GM21576 (cell line): ENCODE measurements around the gene MED13L.

Experiments
- ATAC-seq: cut with Tn5 transposase; IDR thresholded peaks from one replicate; pipeline ENCODE4 v1.9.1; 2021; ENCODE audit warnings: mild to moderate bottlenecking, moderate library complexity; ENCODE audit not compliant: unreplicated experiment

The MED13L gene

GRCh38 chr12:116277467-116278278 lies at the start of gene MED13L:
Gene MED13L (minus strand): TSS chr12:116277693. CDS start chr12:116277131, 562 bp downstream.
- peak; percentile 78 for ATAC-seq

- ATAC-seq: peak; percentile 92
These were observed 47.8 kb upstream of the MED13L start for GRCh38 chr12:116325336-116325664.

- ATAC-seq: no peak
These were observed 47.3 kb upstream of the MED13L start for GRCh38 chr12:116324654-116325335.

GRCh38 chr12:116323406-116324386 lies 46.2 kb upstream of the MED13L start:
- ATAC-seq: no peak

GRCh38 chr12:116321913-116322312 lies 44.4 kb upstream of the MED13L start:
- no peak for ATAC-seq

GRCh38 chr12:116320791-116321217 lies 43.3 kb upstream of the MED13L start:
- no peak for ATAC-seq

GRCh38 chr12:116319898-116320621 lies 42.6 kb upstream of the MED13L start:
- ATAC-seq: no peak

- ATAC-seq: no peak
These were observed 41.9 kb upstream of the MED13L start for GRCh38 chr12:116319233-116319897.

GRCh38 chr12:116318576-116319232 lies 41.2 kb upstream of the MED13L start:
- ATAC-seq: no peak

GRCh38 chr12:116317986-116318575 lies 40.6 kb upstream of the MED13L start:
- no peak for ATAC-seq

GRCh38 chr12:116317139-116317538 lies 39.6 kb upstream of the MED13L start:
- ATAC-seq: no peak

GRCh38 chr12:116314477-116314876 lies 37.0 kb upstream of the MED13L start:
- ATAC-seq: no peak

- no peak for ATAC-seq
These were observed 35.9 kb upstream of the MED13L start for GRCh38 chr12:116313194-116313927.

GRCh38 chr12:116310082-116310481 lies 32.6 kb upstream of the MED13L start:
- no peak for ATAC-seq

GRCh38 chr12:116309343-116309742 lies 31.9 kb upstream of the MED13L start:
- ATAC-seq: no peak

GRCh38 chr12:116308647-116309046 lies 31.2 kb upstream of the MED13L start:
- ATAC-seq: no peak

GRCh38 chr12:116306968-116307367 lies 29.5 kb upstream of the MED13L start:
- ATAC-seq: no peak

- ATAC-seq: no peak
These were observed 29.0 kb upstream of the MED13L start for GRCh38 chr12:116306506-116306905.
